ENCODE measurements around the gene PLCH2. TPM values are rescaled to one million over a fixed set of nuclear protein-coding genes. Genes with fewer than 3 reads are reported as not detected.

The PLCH2 gene
- total RNA-seq: under 0.01 TPM

GRCh38 chr1:2476061-2476999, at the start of gene PLCH2:
TSS of gene PLCH2 (plus strand) at chr1:2476289. CDS start at chr1:2476589, 300 bp downstream.
- Histone ChIP-seq H3K27ac (ENCODE audit: low read depth, low read length) (no peak within 1 kb of the TSS), H3K36me3 (ENCODE audit: control insufficient read depth in 3 of 3, insufficient read depth in 3 of 3, low read length in 3 of 3) (no peaks in the 10 kb centered on the region), H3K4me3 (ENCODE audit: low read length in 3 of 3) (peak within 1 kb of the TSS in 1 of 3 donors; percentile 13), H3K27me3 (ENCODE audit: control insufficient read depth in 3 of 3, insufficient read depth in 3 of 3, low read length in 3 of 3) (peaks cover 0 to 13% (median 4%) of the 10 kb centered on the region in 3 donors), H3K4me1 (ENCODE audit: control insufficient read depth in 3 of 3, insufficient read depth in 3 of 3, low read length in 3 of 3) (peaks cover 5 to 15% (median 11%) of the 10 kb centered on the region in 3 donors), H3K9me3 (ENCODE audit: control insufficient read depth in 3 of 3, low read length in 3 of 3) (no peaks in the 10 kb centered on the region), H3K9ac (ENCODE audit: low read depth in 1 of 3, low read length in 3 of 3) (peak within 1 kb of the TSS in 1 of 3 donors; percentile 50)

GRCh38 chr1:2426540-2426939, 49.5 kb upstream of the PLCH2 start:
- no peak overlapping the region for H3K9ac ChIP-seq (ENCODE audit: low read depth in 1 of 3, low read length in 3 of 3)
- peaks cover 34 to 48% (median 38%) of the 10 kb centered on the region in 3 donors for H3K27me3 ChIP-seq (ENCODE audit: control insufficient read depth in 3 of 3, insufficient read depth in 3 of 3, low read length in 3 of 3)

GRCh38 chr1:2427051-2427450, 49.0 kb upstream of the PLCH2 start:
- Histone ChIP-seq H3K27me3 (ENCODE audit: control insufficient read depth in 3 of 3, insufficient read depth in 3 of 3, low read length in 3 of 3) (peaks cover 34 to 52% (median 43%) of the 10 kb centered on the region in 3 donors), H3K27ac (ENCODE audit: low read depth, low read length) (no peak overlapping the region), H3K4me3 (ENCODE audit: low read length in 3 of 3) (no peak overlapping the region), H3K4me1 (ENCODE audit: control insufficient read depth in 3 of 3, insufficient read depth in 3 of 3, low read length in 3 of 3) (no peaks in the 10 kb centered on the region), H3K9ac (ENCODE audit: low read depth in 1 of 3, low read length in 3 of 3) (no peak overlapping the region), H3K36me3 (ENCODE audit: control insufficient read depth in 3 of 3, insufficient read depth in 3 of 3, low read length in 3 of 3) (no peaks in the 10 kb centered on the region), H3K9me3 (ENCODE audit: control insufficient read depth in 3 of 3, low read length in 3 of 3) (peaks cover 2 to 7% (median 5%) of the 10 kb centered on the region in 3 donors)

More at GRCh38 chr1:2426540-2426939, 49.5 kb upstream of the PLCH2 start:
- H3K27ac ChIP-seq (ENCODE audit: low read depth, low read length): no peak overlapping the region
- H3K9me3 ChIP-seq (ENCODE audit: control insufficient read depth in 3 of 3, low read length in 3 of 3): peaks cover 2 to 7% (median 5%) of the 10 kb centered on the region in 3 donors
- H3K4me3 ChIP-seq (ENCODE audit: low read length in 3 of 3): no peak overlapping the region
- H3K4me1 ChIP-seq (ENCODE audit: control insufficient read depth in 3 of 3, insufficient read depth in 3 of 3, low read length in 3 of 3): no peaks in the 10 kb centered on the region
- no peaks in the 10 kb centered on the region for H3K36me3 ChIP-seq (ENCODE audit: control insufficient read depth in 3 of 3, insufficient read depth in 3 of 3, low read length in 3 of 3)

- no peak overlapping the region for H3K27ac ChIP-seq (ENCODE audit: low read depth, low read length)
- H3K36me3 ChIP-seq (ENCODE audit: control insufficient read depth in 3 of 3, insufficient read depth in 3 of 3, low read length in 3 of 3): no peaks in the 10 kb centered on the region
- H3K27me3 ChIP-seq (ENCODE audit: control insufficient read depth in 3 of 3, insufficient read depth in 3 of 3, low read length in 3 of 3): peaks cover 37 to 62% (median 53%) of the 10 kb centered on the region in 3 donors
- no peak overlapping the region for H3K4me3 ChIP-seq (ENCODE audit: low read length in 3 of 3)
- H3K4me1 ChIP-seq (ENCODE audit: control insufficient read depth in 3 of 3, insufficient read depth in 3 of 3, low read length in 3 of 3): no peaks in the 10 kb centered on the region
- H3K9ac ChIP-seq (ENCODE audit: low read depth in 1 of 3, low read length in 3 of 3): no peak overlapping the region
- H3K9me3 ChIP-seq (ENCODE audit: control insufficient read depth in 3 of 3, low read length in 3 of 3): peaks cover 2 to 7% (median 5%) of the 10 kb centered on the region in 3 donors
These were observed 48.1 kb upstream of the PLCH2 start for GRCh38 chr1:2427976-2428375.

- H3K27ac ChIP-seq (ENCODE audit: low read depth, low read length): no peak overlapping the region
- no peaks in the 10 kb centered on the region for H3K36me3 ChIP-seq (ENCODE audit: control insufficient read depth in 3 of 3, insufficient read depth in 3 of 3, low read length in 3 of 3)
- no peak overlapping the region for H3K9ac ChIP-seq (ENCODE audit: low read depth in 1 of 3, low read length in 3 of 3)
- H3K27me3 ChIP-seq (ENCODE audit: control insufficient read depth in 3 of 3, insufficient read depth in 3 of 3, low read length in 3 of 3): peaks cover 42 to 62% (median 58%) of the 10 kb centered on the region in 3 donors
- peaks cover under 1 to 2% (median 1%) of the 10 kb centered on the region in 3 donors for H3K9me3 ChIP-seq (ENCODE audit: control insufficient read depth in 3 of 3, low read length in 3 of 3)
- H3K4me3 ChIP-seq (ENCODE audit: low read length in 3 of 3): no peak overlapping the region
- H3K4me1 ChIP-seq (ENCODE audit: control insufficient read depth in 3 of 3, insufficient read depth in 3 of 3, low read length in 3 of 3): no peaks in the 10 kb centered on the region
These were observed 47.6 kb upstream of the PLCH2 start for GRCh38 chr1:2428490-2428889.

- peaks cover 52 to 73% (median 70%) of the 10 kb centered on the region in 3 donors for H3K27me3 ChIP-seq (ENCODE audit: control insufficient read depth in 3 of 3, insufficient read depth in 3 of 3, low read length in 3 of 3)
- H3K4me1 ChIP-seq (ENCODE audit: control insufficient read depth in 3 of 3, insufficient read depth in 3 of 3, low read length in 3 of 3): no peaks in the 10 kb centered on the region
- no peaks in the 10 kb centered on the region for H3K9me3 ChIP-seq (ENCODE audit: control insufficient read depth in 3 of 3, low read length in 3 of 3)
These were observed 46.1 kb upstream of the PLCH2 start for GRCh38 chr1:2429780-2430591.

GRCh38 chr1:2430592-2430973, 45.5 kb upstream of the PLCH2 start:
- Histone ChIP-seq H3K4me3 (ENCODE audit: low read length in 3 of 3) (no peak overlapping the region), H3K36me3 (ENCODE audit: control insufficient read depth in 3 of 3, insufficient read depth in 3 of 3, low read length in 3 of 3) (no peaks in the 10 kb centered on the region), H3K27me3 (ENCODE audit: control insufficient read depth in 3 of 3, insufficient read depth in 3 of 3, low read length in 3 of 3) (peaks cover 54 to 78% (median 70%) of the 10 kb centered on the region in 3 donors), H3K27ac (ENCODE audit: low read depth, low read length) (no peak overlapping the region), H3K4me1 (ENCODE audit: control insufficient read depth in 3 of 3, insufficient read depth in 3 of 3, low read length in 3 of 3) (no peaks in the 10 kb centered on the region), H3K9ac (ENCODE audit: low read depth in 1 of 3, low read length in 3 of 3) (no peak overlapping the region), H3K9me3 (ENCODE audit: control insufficient read depth in 3 of 3, low read length in 3 of 3) (no peaks in the 10 kb centered on the region)

More at GRCh38 chr1:2429780-2430591, 46.1 kb upstream of the PLCH2 start:
- Histone ChIP-seq H3K9ac (ENCODE audit: low read depth in 1 of 3, low read length in 3 of 3) (no peak overlapping the region), H3K36me3 (ENCODE audit: control insufficient read depth in 3 of 3, insufficient read depth in 3 of 3, low read length in 3 of 3) (no peaks in the 10 kb centered on the region), H3K4me3 (ENCODE audit: low read length in 3 of 3) (no peak overlapping the region), H3K27ac (ENCODE audit: low read depth, low read length) (no peak overlapping the region)

GRCh38 chr1:2431103-2431502, 45.0 kb upstream of the PLCH2 start:
- no peak overlapping the region for H3K9ac ChIP-seq (ENCODE audit: low read depth in 1 of 3, low read length in 3 of 3)
- H3K4me1 ChIP-seq (ENCODE audit: control insufficient read depth in 3 of 3, insufficient read depth in 3 of 3, low read length in 3 of 3): no peaks in the 10 kb centered on the region
- H3K4me3 ChIP-seq (ENCODE audit: low read length in 3 of 3): no peak overlapping the region
- peaks cover 51 to 78% (median 67%) of the 10 kb centered on the region in 3 donors for H3K27me3 ChIP-seq (ENCODE audit: control insufficient read depth in 3 of 3, insufficient read depth in 3 of 3, low read length in 3 of 3)
- H3K9me3 ChIP-seq (ENCODE audit: control insufficient read depth in 3 of 3, low read length in 3 of 3): no peaks in the 10 kb centered on the region
- no peaks in the 10 kb centered on the region for H3K36me3 ChIP-seq (ENCODE audit: control insufficient read depth in 3 of 3, insufficient read depth in 3 of 3, low read length in 3 of 3)
- H3K27ac ChIP-seq (ENCODE audit: low read depth, low read length): no peak overlapping the region

GRCh38 chr1:2431518-2431917, 44.6 kb upstream of the PLCH2 start:
- Histone ChIP-seq H3K27me3 (ENCODE audit: control insufficient read depth in 3 of 3, insufficient read depth in 3 of 3, low read length in 3 of 3) (peaks cover 46 to 76% (median 63%) of the 10 kb centered on the region in 3 donors), H3K27ac (ENCODE audit: low read depth, low read length) (no peak overlapping the region)

More at GRCh38 chr1:2431518-2431917, 44.6 kb upstream of the PLCH2 start:
- Histone ChIP-seq H3K4me3 (ENCODE audit: low read length in 3 of 3) (no peak overlapping the region), H3K9ac (ENCODE audit: low read depth in 1 of 3, low read length in 3 of 3) (no peak overlapping the region), H3K9me3 (ENCODE audit: control insufficient read depth in 3 of 3, low read length in 3 of 3) (no peaks in the 10 kb centered on the region), H3K36me3 (ENCODE audit: control insufficient read depth in 3 of 3, insufficient read depth in 3 of 3, low read length in 3 of 3) (no peaks in the 10 kb centered on the region), H3K4me1 (ENCODE audit: control insufficient read depth in 3 of 3, insufficient read depth in 3 of 3, low read length in 3 of 3) (no peaks in the 10 kb centered on the region)

Measured in skeletal muscle tissue (tissue), 4 donors.